Skin of body (tissue), 3 donors: ENCODE data around the gene CCDC88A. TPM values are rescaled to one million over a fixed set of nuclear protein-coding genes. Genes with fewer than 3 reads are reported as not detected.
"Not testable (repeated sequence)": the region's sequence is repeated elsewhere in the genome, so short reads cannot be mapped to it uniquely, and the experiment has no call there.

ENCODE experiments used
- DNase-seq: peaks from one replicate; lab custom pipeline; 2025; lab: John Stamatoyannopoulos, UW
- small RNA-seq: library from RNA; depleted of rRNA; stranded (forward); fragments of <200 nt; gene quantifications from one replicate; pipeline ENCODE3, GENCODE V24; 2014; ENCODE audit warnings: low replicate concordance
- total RNA-seq: library from RNA; depleted of rRNA; stranded (reverse); fragments of >200 nt; gene quantifications from one replicate; pipeline ENCODE4 v1.2.3, GENCODE V29; 2014

The CCDC88A gene
- total RNA-seq, 1 donor from 2014 or later, result 71.1 TPM

DNA sequence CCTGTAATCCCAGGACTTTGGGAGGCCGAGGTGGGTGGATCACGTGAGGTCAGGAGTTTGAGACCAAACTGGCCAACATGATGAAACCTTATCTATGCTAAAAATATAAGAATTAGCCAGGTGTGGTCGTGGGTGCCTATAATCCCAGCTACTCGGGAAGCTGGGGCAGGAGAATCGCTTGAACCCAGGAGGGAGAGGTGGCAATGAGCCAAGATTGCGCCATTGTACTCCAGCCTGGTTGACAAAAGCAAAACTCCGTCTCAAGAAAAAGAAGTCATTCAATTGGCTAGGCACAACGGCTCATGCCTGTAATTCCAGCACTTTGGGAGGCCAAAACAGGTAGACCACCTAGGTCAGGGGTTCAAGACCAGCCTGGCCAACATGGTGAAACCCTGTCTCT lies 178.1 kb downstream of the CCDC88A start:
- DNase-seq, result not testable (repeated sequence)

DNA sequence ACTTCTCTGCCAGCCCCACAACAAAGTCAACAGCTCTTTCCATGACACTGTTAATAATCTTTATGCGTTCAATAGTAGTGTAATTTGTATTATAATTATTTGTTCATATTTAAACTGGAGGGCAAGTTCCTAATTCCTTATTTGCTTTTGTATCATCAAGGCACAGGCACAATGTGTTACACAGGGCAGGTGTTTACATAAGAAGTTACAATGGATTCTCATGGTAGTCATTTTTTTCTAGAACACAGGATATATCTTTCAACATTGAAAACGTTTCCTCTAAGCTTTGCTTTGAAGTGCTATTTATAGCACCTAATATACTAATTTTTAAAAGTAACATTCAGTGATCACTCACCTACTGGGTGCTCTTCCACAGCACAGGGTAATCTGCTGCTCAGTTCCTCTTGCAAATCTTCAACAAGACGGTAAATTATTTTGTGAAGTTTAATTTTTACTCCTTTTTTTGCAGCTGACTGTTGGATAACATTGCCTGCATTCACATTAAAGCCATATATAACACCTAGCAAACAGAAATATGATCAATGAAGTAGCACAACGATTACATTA lies 179.9 kb downstream of the CCDC88A start:
- DNase-seq, result no peak

Small RNA genes lying within 50 kb of the gene (small RNA-seq; reads per million reads assigned to genes)
- gene RF00019 (not detected), gene RNU6-221P (not detected), gene RNU6-775P (not detected)

Other genes with a start within 250 kb of the CCDC88A start
- gene CLHC1, start 187.6 kb downstream of the CCDC88A start, total RNA-seq, result 13.7 TPM
- gene RPS27A, start 187.2 kb downstream of the CCDC88A start, total RNA-seq, result 964 TPM
- gene MTIF2, start 150.6 kb downstream of the CCDC88A start, total RNA-seq, result 16.8 TPM
- 19.2 TPM for gene CFAP36, start 99.9 kb upstream of the CCDC88A start, total RNA-seq
- 67.5 TPM for gene PPP4R3B, start 197.8 kb upstream of the CCDC88A start, total RNA-seq